GM18505 (cell line): ENCODE results near the gene MPPE1.

Experiments used
- ATAC-seq: cut with Tn5 transposase; IDR thresholded peaks from one replicate; pipeline ENCODE4 v1.9.1; 2021; ENCODE audit not compliant: unreplicated experiment
- POLR2A ChIP-seq: IDR thresholded peaks from 4 replicates; pipeline ENCODE4 v1.6.1; 2011; ENCODE audit warnings: borderline replicate concordance; ENCODE audit not compliant: insufficient read depth, insufficient read length; ENCODE audit errors: extremely low read depth

Gene MPPE1

DNA sequence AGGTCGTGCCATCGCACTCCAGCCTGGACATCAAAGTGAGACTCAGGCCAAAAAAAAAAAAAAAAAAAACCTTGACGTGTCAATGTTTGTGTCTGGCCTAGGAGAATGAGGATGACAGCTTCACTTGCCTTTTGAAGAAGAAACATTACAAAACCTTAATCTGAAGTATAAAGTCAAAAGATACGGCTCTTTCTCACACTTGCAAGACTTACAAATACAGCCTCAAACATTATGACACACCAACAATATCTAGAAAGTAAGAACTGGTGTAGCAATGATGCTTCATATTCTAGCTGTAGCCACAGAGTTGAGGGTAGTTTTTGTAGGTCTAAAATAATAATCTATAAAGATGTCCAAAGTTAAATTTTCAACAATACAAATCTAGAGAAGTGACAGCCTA, 25.5 kb downstream of the MPPE1 start:
- TF ChIP-seq POLR2A, result no peak
- ATAC-seq, result no peak

DNA sequence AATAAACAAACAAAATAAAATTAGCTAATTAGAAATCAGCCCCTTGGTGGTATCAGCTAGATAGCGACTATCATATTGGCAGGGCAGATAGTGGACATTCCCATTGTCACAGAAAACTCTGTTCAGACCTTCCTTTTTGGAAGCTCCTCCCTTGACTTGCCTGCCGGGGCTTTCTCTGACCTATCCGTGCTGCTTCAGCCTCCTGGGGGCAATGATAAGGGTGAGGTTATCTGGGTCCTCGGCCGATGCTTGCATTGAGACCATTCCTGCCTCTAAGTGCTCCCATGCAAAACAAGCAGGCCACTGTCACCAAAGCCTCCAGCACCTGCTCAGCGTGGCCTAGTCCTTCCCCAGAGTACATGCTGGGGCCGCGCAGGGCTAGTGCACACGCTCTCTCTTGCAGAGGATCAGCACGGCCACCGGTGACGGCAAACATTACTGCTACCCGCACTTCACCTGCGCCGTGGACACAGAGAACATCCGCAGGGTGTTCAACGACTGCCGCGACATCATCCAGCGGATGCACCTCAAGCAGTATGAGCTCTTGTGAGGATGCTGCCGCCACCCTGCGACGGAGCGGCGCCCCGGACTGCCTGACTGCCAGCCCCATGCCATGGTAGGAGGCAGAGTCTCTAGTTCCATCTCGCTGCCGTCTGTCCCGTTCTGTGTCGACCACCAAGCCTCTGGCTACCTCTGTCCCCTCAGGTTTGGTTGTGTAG, 27.4 kb downstream of the MPPE1 start:
- no peak for ATAC-seq
- no peak for TF ChIP-seq POLR2A

DNA sequence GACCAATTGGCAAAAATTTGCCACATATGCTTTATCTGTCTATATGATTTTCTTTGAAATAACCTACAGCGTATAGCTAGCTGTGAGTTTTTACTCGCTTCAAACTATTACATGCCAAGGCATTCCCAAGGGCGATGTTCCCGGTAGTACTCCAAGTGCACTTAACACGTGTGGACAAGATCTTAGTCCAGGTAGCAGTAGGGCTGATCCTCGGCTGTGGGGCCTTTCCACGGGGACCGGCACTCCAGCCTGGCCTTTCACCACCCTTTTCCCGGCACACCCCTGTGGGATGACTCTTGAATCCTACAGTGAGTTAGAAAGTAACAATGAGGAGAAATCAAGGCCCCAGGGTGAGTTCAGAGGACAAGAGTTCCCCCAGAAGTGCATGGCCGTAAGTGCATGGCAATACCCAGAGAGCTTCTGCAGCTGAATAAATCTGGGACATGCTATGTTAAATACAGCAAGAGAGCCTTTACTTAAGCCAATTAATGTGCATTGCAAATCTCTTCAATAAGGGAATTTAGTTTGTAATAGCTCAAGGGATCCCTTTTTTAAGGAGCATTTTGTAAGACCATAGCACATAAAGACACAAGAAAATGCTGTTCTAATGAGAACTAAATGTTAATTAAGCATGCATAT, 30.5 kb downstream of the MPPE1 start:
- no peak for TF ChIP-seq POLR2A

DNA sequence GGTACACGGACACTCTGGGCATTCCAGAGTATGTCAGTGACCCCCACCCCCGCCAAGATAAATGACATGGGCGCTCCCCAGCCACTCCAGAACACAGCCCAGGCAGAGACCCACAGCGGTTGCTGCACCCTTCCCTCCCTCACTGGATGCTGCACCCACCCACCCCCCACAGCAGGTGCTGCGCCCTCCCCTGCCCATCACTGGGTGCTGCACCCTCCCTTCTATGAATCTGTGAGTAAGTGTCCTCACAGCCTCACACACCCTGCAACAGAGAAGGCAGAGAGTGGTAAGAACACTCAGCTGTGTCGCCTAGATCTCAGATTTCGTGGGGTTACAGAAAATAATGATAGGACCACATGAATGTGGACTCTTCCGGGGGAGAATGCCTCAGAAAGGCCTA, 33.4 kb downstream of the MPPE1 start:
- no peak for TF ChIP-seq POLR2A
- no peak for ATAC-seq

More for the DNA sequence above, 30.5 kb downstream of the MPPE1 start:
- no peak for ATAC-seq

DNA sequence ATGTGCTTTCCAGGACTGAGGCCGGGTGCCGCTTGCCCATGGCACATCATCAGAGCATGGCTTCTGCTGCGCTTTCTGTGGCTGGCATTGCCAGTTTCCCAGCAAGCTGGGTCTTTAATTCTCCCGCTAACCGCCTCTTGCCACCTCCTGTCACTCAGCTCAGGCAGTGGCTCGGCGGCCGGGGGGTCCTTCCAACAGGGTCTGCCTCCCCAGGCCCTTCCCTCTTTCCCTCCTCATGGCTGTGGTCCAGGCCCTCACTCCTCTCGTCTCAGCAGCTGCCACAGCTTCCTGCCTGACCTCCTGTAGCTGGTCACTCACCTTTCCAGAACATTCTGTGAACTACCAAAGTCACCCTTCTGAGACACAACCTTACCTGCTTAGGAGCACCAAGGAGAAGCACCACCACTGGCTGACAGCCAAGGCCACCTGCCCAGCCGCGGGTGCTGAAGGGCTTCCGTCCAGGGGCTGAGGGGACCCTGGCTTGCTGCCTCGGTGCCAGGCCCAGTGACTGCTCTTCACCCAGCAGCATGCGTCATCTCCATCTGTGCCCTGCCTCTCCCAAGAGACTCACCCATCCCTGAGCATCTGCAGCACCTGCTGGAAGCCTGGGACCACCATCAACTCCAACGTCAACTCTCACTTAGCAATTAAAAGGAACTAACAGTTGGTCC, 34.3 kb downstream of the MPPE1 start:
- TF ChIP-seq POLR2A, result no peak
- no peak for ATAC-seq

DNA sequence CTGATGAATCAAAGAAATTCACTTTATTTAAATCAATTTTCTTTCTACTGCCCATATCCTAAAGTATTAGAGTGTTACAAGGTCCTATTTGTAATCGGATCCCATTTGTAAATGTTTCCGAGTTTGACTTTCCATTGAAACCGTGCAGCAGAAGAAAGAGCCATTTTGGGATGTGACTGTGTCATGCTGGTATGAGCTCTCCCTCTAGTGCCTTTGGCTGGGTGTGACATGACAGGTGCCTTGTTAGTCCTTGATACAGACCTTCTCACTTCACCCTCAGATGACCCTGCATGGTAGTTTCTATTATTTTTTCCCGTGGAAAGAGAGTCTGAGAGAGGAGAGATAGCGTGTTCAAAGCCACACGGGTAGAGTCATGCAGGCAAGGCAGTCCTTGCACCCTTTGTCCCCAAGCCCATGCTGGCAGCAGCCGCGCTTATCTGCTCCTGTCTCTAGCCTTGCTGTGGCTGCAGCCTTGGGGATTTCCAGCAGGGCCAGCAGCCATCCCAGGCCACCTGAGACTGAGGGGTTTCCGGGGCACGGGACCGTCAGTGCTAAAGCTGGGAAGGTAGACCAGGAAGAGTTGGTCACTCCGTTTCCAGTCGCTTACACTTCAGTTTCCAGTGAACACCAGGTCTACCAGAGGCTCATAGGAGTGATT, 35.5 kb downstream of the MPPE1 start:
- no peak for ATAC-seq
- no peak for TF ChIP-seq POLR2A

DNA sequence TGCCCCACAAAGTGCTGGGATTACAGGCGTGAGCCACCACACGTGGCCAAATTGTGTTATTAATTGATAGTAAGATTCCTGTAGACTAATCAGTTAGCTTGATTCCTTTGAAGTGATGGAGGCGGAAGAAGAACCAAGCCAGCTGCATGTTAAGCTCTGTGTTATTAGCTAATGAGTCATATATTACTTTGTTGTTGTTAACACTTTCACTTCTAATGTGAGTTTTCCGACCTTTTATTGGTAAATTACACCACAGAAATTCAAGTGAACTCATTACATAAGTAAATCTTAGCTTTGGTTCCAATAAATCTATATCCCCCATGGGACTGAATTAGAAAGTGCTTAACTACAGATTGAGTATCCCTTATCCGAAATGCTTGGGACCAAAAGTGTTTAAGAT, 36.6 kb downstream of the MPPE1 start:
- ATAC-seq, result no peak
- no peak for TF ChIP-seq POLR2A

DNA sequence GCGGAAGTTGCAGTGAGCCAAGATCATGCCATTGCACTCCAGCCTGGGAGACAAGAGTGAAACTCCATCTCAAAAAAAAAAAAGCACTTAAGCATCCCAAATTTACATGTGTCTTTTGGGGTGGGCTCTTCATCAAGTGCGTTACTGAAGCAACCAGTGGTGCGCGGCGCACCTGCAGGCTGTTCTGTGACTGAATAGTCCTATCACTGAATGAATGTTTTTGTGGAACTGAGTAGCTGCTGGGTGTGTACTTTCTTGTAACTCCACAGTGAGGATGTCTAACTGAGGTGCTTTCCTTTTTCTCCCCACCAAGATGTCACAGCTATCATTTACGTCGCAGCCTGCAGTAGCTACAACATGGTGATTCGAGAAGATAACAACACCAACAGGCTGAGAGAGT, 39.9 kb downstream of the MPPE1 start:
- no peak for ATAC-seq
- no peak for TF ChIP-seq POLR2A

DNA sequence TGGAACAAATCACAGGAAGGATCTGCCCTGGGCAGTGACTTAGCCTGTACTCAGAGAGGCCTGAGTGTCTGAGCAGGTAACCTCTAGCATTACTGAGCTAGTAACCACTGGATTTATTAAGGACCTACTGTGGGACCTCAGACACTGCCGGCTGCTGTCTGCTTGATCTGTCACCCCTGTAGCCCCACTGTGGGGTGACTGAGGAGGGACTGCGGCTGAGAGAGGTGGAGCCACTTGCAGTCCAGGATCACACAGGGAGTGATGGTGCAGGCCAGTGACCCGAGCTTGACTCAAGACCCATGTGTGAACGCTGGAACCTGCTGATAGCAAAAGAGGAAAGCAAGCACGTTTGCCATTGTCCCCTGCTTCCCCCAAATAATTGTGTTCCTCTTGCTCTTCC, 41.4 kb downstream of the MPPE1 start:
- ATAC-seq, result no peak

DNA sequence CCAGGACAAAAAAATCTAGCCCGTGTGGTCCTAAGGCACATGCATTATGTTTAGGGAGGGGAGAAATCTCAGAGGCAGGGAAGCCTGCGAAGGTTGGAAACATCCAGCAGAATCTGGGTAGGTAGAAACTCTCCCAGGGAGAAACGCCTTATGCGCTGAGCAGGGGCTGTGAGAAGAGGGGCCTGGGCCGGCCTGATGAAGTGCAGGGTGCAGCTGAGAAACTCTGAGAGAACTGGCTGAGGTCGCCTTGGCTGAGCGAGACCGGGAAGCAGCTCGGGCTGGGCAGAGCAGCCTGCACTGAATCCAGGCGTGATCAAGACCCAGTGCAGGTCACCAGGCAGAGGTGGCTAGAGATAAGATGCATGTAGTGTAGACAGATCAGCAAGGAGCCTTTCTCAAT, 41.8 kb downstream of the MPPE1 start:
- no peak for ATAC-seq
- no peak for TF ChIP-seq POLR2A

More for the DNA sequence above, 41.4 kb downstream of the MPPE1 start:
- no peak for TF ChIP-seq POLR2A

DNA sequence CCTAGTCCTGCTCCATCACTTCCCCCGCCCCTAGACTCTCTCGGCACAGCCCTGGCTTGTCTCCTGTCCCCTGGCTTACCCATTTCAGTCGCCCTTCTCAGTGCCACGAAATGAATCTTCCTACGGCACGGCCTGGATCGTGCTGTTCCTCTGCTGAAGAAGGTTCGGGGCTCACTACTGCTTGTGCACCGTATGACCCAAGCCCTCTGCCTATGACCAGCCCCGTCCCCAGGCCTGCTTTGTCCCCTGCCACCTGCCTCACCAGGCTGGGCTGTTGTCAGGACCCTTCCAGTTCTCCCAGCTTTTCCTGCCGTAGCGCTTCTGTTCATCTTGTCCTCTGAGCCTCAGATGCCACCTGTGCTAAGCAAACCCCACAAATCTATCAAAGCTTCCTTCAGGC, 43.0 kb downstream of the MPPE1 start:
- TF ChIP-seq POLR2A, result no peak
- ATAC-seq, result no peak

DNA sequence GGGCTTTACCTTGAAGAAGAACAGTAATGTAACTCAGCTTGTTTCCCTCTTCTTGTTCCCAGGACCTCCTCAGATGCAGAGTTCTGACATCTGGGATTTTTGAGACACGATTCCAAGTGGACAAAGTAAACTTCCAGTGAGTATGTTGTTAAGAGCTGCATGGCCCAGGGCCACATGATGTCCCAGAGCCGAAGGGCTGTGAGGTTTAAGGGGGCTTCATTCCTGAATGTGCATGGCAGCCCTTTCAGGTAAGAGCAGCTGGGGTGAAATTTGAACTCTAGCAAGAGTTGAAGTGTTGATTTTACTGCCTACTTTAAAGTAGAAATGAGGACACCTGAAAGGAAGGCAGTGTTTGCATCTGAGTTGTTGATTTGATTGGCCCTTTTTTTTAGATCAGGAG, 43.6 kb downstream of the MPPE1 start:
- no peak for TF ChIP-seq POLR2A
- ATAC-seq, result no peak

DNA sequence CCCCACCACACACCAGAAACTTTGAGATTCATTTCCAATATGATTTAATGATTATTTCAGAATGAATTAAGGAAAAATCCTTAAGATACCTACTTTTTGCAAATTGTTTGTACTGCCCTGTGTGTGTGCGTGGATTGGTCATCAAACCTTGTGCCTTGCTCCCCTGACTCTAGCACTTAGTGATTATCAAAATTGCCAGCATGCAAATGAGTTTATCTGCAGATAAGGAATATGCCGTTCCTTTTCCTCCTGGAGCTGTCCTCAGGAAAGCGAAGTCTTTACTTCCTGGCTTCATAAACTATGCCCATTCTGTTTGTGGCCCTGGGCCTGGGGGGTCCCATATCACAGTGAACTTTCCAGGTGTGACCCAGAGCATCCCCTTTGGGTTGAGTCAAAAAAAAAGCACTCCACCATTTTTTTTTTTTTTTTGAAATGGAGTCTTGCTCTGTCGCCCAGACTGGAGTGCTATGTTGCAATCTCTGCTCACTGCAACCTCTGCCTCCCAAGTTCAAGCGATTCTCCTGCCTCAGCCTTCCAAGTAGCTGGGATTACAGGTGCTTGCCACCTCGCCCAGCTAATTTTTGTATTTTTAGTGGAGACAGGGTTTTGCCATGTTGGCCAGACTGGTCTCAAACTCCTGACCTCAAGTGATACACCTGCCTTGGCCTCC, 45.5 kb downstream of the MPPE1 start:
- ATAC-seq, result no peak
- TF ChIP-seq POLR2A, result no peak
